Astrocyte of the hippocampus (primary cell): ENCODE measurements around the gene GALNTL6.
"Not testable (repeated sequence)": the region's sequence is repeated elsewhere in the genome, so short reads cannot be mapped to it uniquely, and the experiment has no call there.

ENCODE experiments used
- DNase-seq: peaks from one replicate; pipeline ENCODE4 v3.0.0; 2011; ENCODE audit warnings: low read depth, low spot score

GALNTL6 gene

DNA sequence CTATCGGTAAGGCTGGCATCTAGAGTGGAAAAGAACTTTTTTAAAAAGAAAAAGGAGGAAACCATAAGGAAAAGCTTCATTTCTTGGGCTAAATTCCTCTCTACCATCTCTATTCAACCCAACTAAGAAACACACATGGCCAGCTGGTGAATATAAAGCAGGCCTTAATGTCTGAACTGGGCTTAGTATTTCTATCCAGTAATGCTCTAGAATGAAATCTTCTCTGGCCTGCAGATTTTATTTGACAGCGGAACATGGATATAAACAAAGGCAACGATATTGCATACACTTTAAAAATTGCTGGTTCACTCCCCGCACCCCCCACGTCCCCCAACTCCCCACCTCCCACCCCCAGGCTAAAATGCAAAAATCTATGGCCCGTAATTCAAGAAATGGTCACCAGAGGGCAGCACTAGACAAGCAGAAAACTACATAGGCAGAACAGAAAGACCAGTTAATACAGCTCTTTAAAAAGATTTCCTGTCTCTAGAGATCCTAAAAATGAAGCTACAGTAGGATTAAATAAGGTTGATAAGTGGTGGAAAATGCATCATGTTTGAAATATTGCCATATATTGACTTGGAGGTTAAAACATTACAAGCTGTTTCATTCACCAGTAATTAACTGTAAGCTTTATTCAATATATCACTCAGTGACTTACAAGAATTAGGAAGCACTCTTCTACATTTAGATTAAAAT is 1200.2 kb downstream of the GALNTL6 start:
- peak; percentile 69 for DNase-seq

GRCh38 chr4:173014113-173014558 is 1200.9 kb downstream of the GALNTL6 start:
- DNase-seq: peak; percentile 66

DNA sequence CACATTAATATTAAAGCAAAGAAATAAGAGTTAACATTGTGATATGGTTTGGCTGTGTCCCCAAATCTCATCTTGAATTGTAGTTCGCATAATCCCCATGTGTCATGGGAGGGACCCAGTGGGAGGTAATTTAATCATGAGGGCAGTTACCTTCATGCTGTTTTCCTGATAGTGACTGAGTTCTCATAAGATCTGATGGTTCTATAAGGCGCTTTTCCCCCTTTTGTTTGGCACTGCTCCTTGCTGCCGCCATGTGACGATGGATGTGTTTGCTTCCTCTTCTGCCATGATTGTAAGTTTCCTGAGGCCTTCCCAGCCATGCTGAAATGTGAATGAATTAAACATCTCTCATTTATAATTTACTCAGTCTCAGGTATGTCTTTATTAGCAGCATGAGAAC is 1201.6 kb downstream of the GALNTL6 start:
- DNase-seq: no peak

DNA sequence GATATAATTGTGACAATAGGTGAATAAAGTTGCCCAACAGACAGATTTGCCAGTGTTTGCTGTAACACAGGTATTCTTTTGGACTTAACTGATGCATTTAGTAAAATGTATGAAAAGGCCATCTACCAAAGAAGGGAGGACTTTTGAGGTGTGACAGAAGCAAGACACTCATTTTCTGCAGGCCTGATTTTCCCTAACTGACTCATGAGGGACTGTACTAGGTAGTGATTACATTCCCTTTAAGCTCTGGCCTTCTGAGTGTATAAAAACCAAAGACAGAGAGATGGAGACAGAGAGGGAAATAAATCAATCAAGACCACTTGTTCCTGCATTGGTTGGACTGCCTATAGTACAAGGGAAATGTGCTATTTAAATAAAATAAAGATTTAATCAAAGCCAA is 1204.6 kb downstream of the GALNTL6 start:
- DNase-seq: no peak

DNA sequence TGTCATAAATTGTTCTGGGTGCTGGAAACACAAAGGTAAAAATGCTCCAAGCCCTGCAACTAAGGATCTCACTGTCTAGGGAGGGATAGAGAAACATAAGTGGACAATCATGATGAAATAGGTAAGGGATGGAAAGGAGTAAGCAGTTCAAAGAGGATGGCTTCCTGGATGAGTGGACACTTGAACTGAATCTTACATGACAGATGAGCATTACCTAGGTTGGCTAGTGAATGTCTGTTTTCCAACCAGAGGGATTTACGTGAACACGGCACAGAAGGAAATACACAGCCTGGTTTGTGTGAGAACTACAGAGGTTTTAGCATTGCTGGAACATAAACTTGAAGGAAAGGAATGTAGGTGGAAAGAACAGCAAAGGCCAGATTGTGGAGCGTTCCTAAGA is 1205.2 kb downstream of the GALNTL6 start:
- DNase-seq: no peak

- no peak for DNase-seq
Measured at GRCh38 chr4:173019664-173020063, 1206.5 kb downstream of the GALNTL6 start.

- not testable (repeated sequence) for DNase-seq
Measured at GRCh38 chr4:173021746-173022573, 1208.8 kb downstream of the GALNTL6 start.

DNA sequence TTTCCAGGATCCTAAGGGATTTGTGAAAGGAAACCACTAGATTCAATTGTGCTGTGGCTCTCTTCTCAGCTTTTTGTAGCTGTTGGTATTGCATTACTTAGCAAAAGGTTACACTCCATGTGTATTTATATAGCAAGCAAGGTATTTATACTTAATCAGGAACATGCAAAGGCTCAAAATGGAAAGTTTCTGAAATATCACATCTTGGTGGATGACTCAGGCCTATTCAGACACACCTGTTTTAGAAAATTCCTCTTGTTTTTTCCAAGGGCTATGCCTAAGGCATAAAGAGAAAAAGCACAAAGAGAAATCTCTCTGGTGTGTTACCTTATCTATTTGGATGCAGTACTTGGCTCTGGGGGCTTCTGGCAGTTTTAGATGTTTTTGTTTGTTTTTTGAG is 1211.0 kb downstream of the GALNTL6 start:
- no peak for DNase-seq

- peak; percentile 85 for DNase-seq
Measured at GRCh38 chr4:173025131-173025530, 1211.9 kb downstream of the GALNTL6 start.

DNA sequence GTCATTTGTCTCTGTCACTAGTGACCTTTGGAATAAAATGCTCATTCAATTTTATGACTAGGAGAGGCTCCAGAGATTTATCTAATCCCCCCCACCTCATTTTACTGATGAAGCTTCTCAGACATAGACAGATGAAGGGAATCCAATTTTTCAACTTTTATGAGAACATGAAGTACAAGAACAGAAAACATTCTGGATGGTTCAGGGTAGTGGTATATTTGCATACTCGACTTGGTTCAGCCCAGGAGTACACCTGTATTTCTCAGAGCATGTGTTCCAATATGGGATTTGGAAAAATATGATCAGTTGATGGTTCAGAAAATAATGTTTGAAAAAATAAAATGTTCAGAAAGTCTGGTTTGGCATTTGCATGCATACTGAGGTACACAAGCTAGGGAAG is 1224.0 kb downstream of the GALNTL6 start:
- DNase-seq: no peak

- no peak for DNase-seq
Measured at GRCh38 chr4:173038192-173038896, 1225.1 kb downstream of the GALNTL6 start.

GRCh38 chr4:173039617-173040577 is 1226.7 kb downstream of the GALNTL6 start:
- DNase-seq: no peak

DNA sequence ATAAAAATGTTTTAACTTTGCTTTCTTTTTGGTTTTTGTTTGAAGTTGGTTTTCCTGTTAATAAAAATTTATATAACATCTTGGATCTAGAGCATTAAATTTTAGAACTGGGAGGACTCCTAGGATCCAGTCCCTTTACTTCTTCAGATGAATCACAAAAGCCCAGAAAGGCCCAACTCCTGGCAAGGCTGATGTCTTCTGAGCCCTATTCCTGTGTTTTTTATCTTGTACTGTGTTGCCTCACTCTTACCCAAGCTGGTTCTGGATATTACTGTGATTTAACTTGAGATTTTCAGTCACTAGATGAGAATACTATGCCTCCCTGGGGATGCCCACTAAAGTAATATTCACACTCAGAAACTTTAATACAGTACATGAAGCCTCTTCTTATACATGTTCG is 1228.3 kb downstream of the GALNTL6 start:
- DNase-seq: no peak

DNA sequence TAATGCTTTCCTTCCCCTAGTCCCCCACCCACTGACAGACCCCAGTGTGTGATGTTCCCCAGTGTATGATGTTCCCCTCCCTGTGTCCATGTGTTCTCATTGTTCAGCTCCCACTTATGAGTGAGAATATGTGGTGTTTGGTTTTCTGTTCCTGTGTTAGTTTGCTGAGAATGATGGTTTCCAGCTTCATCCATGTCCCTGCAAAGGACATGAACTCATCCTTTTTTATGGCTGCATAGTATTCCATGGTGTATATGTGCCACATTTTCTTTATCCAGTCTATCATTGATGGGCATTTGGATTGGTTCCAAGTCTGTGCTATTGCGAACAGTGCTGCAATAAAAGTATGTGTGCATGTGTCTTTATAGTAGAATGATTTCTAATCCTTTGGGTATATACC is 1228.9 kb downstream of the GALNTL6 start:
- DNase-seq: not testable (repeated sequence)

DNA sequence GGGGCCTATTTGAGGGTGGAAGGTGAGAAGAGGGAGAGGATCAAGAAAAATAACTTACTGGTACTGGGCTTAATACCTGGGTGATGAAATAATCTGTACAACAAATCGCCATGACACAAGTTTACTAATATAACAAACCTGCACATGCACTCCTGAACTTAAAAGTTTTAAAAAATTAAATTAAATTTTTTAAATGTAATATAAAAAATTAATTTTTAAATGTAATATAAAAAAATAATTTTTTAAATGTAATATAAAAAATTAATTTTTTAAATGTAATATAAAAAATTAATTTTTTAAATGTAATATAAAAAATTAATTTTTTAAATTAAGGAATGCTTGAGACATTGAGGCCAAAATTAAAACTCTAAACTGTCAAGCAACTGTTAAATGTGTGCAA is 1231.1 kb downstream of the GALNTL6 start:
- DNase-seq: no peak

GRCh38 chr4:173045571-173045970 is 1232.4 kb downstream of the GALNTL6 start:
- no peak for DNase-seq

- no peak for DNase-seq
Measured at GRCh38 chr4:173046144-173046543, 1232.9 kb downstream of the GALNTL6 start.

- no peak for DNase-seq
Measured at GRCh38 chr4:173046818-173047217, 1233.6 kb downstream of the GALNTL6 start.

DNA sequence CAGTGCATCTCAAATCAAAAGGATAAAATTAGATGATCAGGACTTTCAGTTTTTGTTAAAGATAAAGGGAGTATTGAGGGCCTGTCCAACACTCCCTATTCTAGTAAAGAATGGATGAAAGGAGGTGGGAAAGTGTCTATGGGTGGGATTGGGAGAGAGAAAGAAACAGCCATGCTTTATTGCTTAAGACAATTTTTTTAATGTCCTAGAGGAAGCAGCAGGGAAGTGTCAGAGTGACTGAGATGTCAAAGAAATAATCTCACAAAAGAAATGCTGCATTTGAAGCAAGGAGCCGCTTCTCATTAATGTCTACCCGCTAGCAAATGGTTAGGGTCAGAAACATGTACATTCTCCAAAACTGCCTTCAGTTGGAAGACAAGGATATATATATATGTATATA is 1238.0 kb downstream of the GALNTL6 start:
- no peak for DNase-seq

- DNase-seq: peak; percentile 54
Measured at GRCh38 chr4:173051716-173052115, 1238.5 kb downstream of the GALNTL6 start.

- DNase-seq: no peak
Measured at GRCh38 chr4:173052439-173052838, 1239.2 kb downstream of the GALNTL6 start.
